ENCODE results near the gene CD36. TPM values are rescaled to one million over a fixed set of nuclear protein-coding genes. Genes with fewer than 3 reads are reported as not detected.

Gene CD36
- total and polyA plus RNA-seq, 2 experiments from 2014 or later = 0.40 to 1.8 TPM

DNA sequence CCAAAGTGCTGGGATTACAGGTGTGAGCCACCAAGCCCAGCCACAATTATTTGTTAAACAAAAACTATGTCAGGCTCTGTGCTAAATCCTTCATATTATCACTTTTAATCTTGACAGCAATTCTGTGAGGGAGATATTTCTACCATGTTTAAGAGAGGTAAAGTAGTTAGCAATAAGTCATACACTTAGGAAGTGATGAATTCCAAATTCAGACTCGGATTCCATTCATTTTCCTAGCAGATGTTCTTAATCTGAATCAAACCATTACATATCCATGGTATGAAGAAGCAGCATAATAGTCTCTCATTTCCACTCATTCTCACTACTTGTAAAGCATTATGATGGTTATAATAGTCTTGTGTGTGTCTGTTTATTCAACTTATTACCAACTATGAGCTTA, 2.9 kb upstream of the CD36 start:
- TF ChIP-seq STAT1 (IDR thresholded peaks at IDR 0.05; ENCODE audit: unreplicated experiment) = no peak
- TF ChIP-seq POLR2AphosphoS5 (IDR thresholded peaks at IDR 0.05; ENCODE audit: low read depth) = no peak
- TF ChIP-seq ZNF462 (CRISPR knock-in tag; IDR thresholded peaks at IDR 0.05) = no peak
- TF ChIP-seq CTCF (conservative IDR thresholded peaks at IDR 0.05; ENCODE audit: low read depth in 2 of 2) = no peak
- H2AFZ ChIP-seq = no peak overlapping the region
- no peaks in the 10 kb centered on the region for H3K36me3 ChIP-seq (ENCODE audit: insufficient read depth)
- Mint-ChIP-seq H3K9me3 (no peaks in the 10 kb centered on the region), H3K27me3 (ENCODE audit: insufficient read depth, low read depth, poor library complexity) (no peaks in the 10 kb centered on the region), H3K4me3 (no peak overlapping the region), H3K36me3 (ENCODE audit: low read depth) (no peaks in the 10 kb centered on the region), H3K27ac (no peak overlapping the region), H3K4me1 (peaks cover 6% of the 10 kb centered on the region)
- no peak overlapping the region for H3K27ac ChIP-seq (ENCODE audit: low read depth)
- no peaks in the 10 kb centered on the region for H4K20me1 ChIP-seq (replicated peaks; ENCODE audit: insufficient read depth)
- no peaks in the 10 kb centered on the region for H3K27me3 ChIP-seq (ENCODE audit: insufficient read depth)
- H3F3A ChIP-seq (replicated peaks; ENCODE audit: low read depth) = no peaks in the 10 kb centered on the region
- DNase-seq (ENCODE audit: low spot score) = no peak
- H3K9me2 ChIP-seq (ENCODE audit: insufficient read depth) = no peaks in the 10 kb centered on the region
- H3K4me2 ChIP-seq = no peak overlapping the region
- no peak for ATAC-seq
- peaks cover 7% of the 10 kb centered on the region for H3K4me1 ChIP-seq (ENCODE audit: insufficient read depth)
- H3K79me2 ChIP-seq (replicated peaks; ENCODE audit: insufficient read depth) = no peaks in the 10 kb centered on the region
- no peak overlapping the region for H3K4me3 ChIP-seq

DNA sequence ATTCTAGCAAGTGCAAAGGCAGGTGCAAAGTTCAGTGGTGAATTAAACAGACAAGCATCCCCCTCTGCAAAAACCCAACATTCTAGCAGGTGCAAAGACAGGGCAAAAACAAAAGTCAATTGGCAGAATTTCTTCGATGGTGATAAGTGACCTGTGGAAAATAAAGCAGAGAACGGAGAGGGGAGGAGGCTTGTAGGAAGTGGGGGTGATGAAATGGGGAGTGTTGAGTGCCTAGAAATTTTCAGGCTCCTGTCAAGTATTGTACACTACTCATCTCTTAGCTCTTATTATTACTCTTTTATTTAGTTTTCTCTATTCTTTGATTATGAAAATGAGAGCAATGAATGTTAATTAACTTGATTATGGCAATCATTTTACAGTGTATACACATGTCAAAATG, 2.4 kb upstream of the CD36 start:
- no peaks in the 10 kb centered on the region for H3K79me2 ChIP-seq (replicated peaks; ENCODE audit: insufficient read depth)
- H3K27ac ChIP-seq (ENCODE audit: low read depth) = no peak overlapping the region
- DNase-seq (ENCODE audit: low spot score) = no peak
- peaks cover 7% of the 10 kb centered on the region for H3K4me1 ChIP-seq (ENCODE audit: insufficient read depth)
- TF ChIP-seq ZNF114 (CRISPR knock-in tag; IDR thresholded peaks at IDR 0.05) = no peak
- no peak overlapping the region for H3K4me2 ChIP-seq
- no peaks in the 10 kb centered on the region for H3K9me3 Mint-ChIP-seq
- H3K27ac Mint-ChIP-seq = no peak overlapping the region
- H2AFZ ChIP-seq = no peak overlapping the region
- peaks cover 6% of the 10 kb centered on the region for H3K4me1 Mint-ChIP-seq
- no peak overlapping the region for H3K4me3 Mint-ChIP-seq
- no peak overlapping the region for H3K4me3 ChIP-seq
- H3K9me2 ChIP-seq (ENCODE audit: insufficient read depth) = no peaks in the 10 kb centered on the region
- H3K36me3 ChIP-seq (ENCODE audit: insufficient read depth) = no peaks in the 10 kb centered on the region
- H4K20me1 ChIP-seq (replicated peaks; ENCODE audit: insufficient read depth) = no peaks in the 10 kb centered on the region
- no peak for ATAC-seq
- no peaks in the 10 kb centered on the region for H3K36me3 Mint-ChIP-seq (ENCODE audit: low read depth)
- no peaks in the 10 kb centered on the region for H3F3A ChIP-seq (replicated peaks; ENCODE audit: low read depth)
- no peaks in the 10 kb centered on the region for H3K27me3 ChIP-seq (ENCODE audit: insufficient read depth)
- H3K27me3 Mint-ChIP-seq (ENCODE audit: insufficient read depth, low read depth, poor library complexity) = no peaks in the 10 kb centered on the region
